IMR-90 (cell line): Measurements from ENCODE around the gene HOXB6. TPM values are rescaled to one million over a fixed set of nuclear protein-coding genes. Genes with fewer than 3 reads are reported as not detected.

Source experiments
- ATAC-seq: fragments of 200-7000 bp; cut with Tn5 transposase; 2 replicates; pipeline ENCODE4 v1.9.1; 2020; ENCODE audit warnings: low read depth, mild to moderate bottlenecking, moderate library complexity
- BruUV-seq: library from RNA; stranded (reverse); fragments of 400-500 nt; replicated peaks from 2 replicates; lab custom pipeline; 2021; lab: Mats Ljungman, UMichigan
- CTCF ChIA-PET: fragments of 300-600 bp; formaldehyde crosslinking; extraction: SDS; loops from one replicate; lab custom pipeline; 2021; ENCODE audit warnings: antibody characterized with exemption; lab: Yijun Ruan, JAX
- POLR2A ChIA-PET: fragments of 300-600 bp; sonication (Branson Sonifier 250); formaldehyde crosslinking; loops from one replicate; lab custom pipeline; 2022; ENCODE audit warnings: antibody characterized with exemption; ENCODE audit not compliant: unreplicated experiment; lab: Charles Lee
- DNase-seq: peaks from one replicate; pipeline ENCODE4 v3.0.0; 2013
- H2AFZ ChIP-seq: replicated peaks from 2 replicates; pipeline ENCODE3; 2013; ENCODE audit warnings: low read length, mild to moderate bottlenecking; ENCODE audit not compliant: poor library complexity
- H2AK5ac ChIP-seq: 2 replicates; pipeline ENCODE4 v1.6.1; 2013; ENCODE audit warnings: low read depth, low read length, inconsistent platforms
- H2AK9ac ChIP-seq: replicated peaks from 2 replicates; pipeline ENCODE3; 2013; ENCODE audit warnings: mild to moderate bottlenecking, low read depth, low read length, moderate library complexity; ENCODE audit not compliant: poor library complexity
- H2BK120ac ChIP-seq: 2 replicates; pipeline ENCODE4 v1.6.1; 2013; ENCODE audit warnings: low read depth, low read length, inconsistent platforms
- H2BK15ac ChIP-seq: 3 replicates; pipeline ENCODE4 v1.6.1; 2013; ENCODE audit warnings: low read depth, low read length, inconsistent platforms
- H2BK20ac ChIP-seq: 2 replicates; pipeline ENCODE4 v1.6.1; 2013; ENCODE audit warnings: low read depth, mild to moderate bottlenecking, inconsistent platforms, low read length, moderate library complexity
- H2BK5ac ChIP-seq: 2 replicates; pipeline ENCODE4 v1.6.1; 2013; ENCODE audit warnings: mild to moderate bottlenecking, low read depth, low read length, inconsistent platforms; ENCODE audit not compliant: poor library complexity, severe bottlenecking
- H3K14ac ChIP-seq: replicated peaks from 2 replicates; pipeline ENCODE4 v1.6.1; 2013; ENCODE audit warnings: low read depth, low read length, inconsistent platforms
- H3K18ac ChIP-seq: 2 replicates; pipeline ENCODE4 v1.6.1; 2013; ENCODE audit warnings: low read depth, low read length, control low read depth
- H3K23ac ChIP-seq: 2 replicates; pipeline ENCODE4 v1.6.1; 2013; ENCODE audit warnings: low read depth, low read length, inconsistent platforms
- H3K27ac ChIP-seq: 2 replicates; pipeline ENCODE4 v1.5.1; 2013; ENCODE audit warnings: mild to moderate bottlenecking, control low read depth, low read length; ENCODE audit not compliant: insufficient read depth
- H3K27me3 ChIP-seq: 2 replicates; pipeline ENCODE4 v1.6.1; 2013; ENCODE audit warnings: low read length; ENCODE audit not compliant: control insufficient read depth, insufficient read depth
- H3K36me3 ChIP-seq: 2 replicates; pipeline ENCODE4 v1.6.1; 2013; ENCODE audit warnings: low read length, mixed read lengths; ENCODE audit not compliant: control insufficient read depth, insufficient read depth
- H3K4ac ChIP-seq: 2 replicates; pipeline ENCODE4 v1.6.1; 2013; ENCODE audit warnings: low read depth, low read length, inconsistent platforms
- H3K4me1 ChIP-seq: 2 replicates; pipeline ENCODE4 v1.6.1; 2013; ENCODE audit warnings: low read length, mixed read lengths; ENCODE audit not compliant: control insufficient read depth, insufficient read depth
- H3K4me2 ChIP-seq: 2 replicates; pipeline ENCODE4 v1.6.1; 2013; ENCODE audit warnings: low read depth, mild to moderate bottlenecking, control low read depth, low read length, moderate library complexity
- H3K4me3 ChIP-seq: 2 replicates; pipeline ENCODE4 v1.5.1; 2013; ENCODE audit warnings: low read depth, mild to moderate bottlenecking, control low read depth, low read length, moderate library complexity; ENCODE audit not compliant: insufficient read depth
- H3K56ac ChIP-seq: 2 replicates; pipeline ENCODE4 v1.6.1; 2013; ENCODE audit warnings: low read length, inconsistent platforms; ENCODE audit not compliant: insufficient read depth; ENCODE audit errors: extremely low read depth
- H3K79me1 ChIP-seq, 2 experiments: 2 replicates each; pipeline ENCODE4 v1.6.1; 2013; ENCODE audit warnings: low read length in 2 of 2, inconsistent platforms in 1 of 2, low read depth in 1 of 2
- H3K9ac ChIP-seq: 2 replicates; pipeline ENCODE4 v1.6.1; 2013; ENCODE audit warnings: low read depth, low read length, control low read depth
- H3K9me1 ChIP-seq: 2 replicates; pipeline ENCODE4 v1.6.1; 2013; ENCODE audit warnings: low read length, inconsistent platforms; ENCODE audit not compliant: insufficient read depth
- H3K9me3 ChIP-seq: 2 replicates; pipeline ENCODE4 v1.6.1; 2013; ENCODE audit warnings: low read length; ENCODE audit not compliant: control insufficient read depth, insufficient read depth
- H4K20me1 ChIP-seq: 2 replicates; pipeline ENCODE4 v1.6.1; 2013; ENCODE audit warnings: low read length, inconsistent platforms; ENCODE audit not compliant: insufficient read depth
- H4K5ac ChIP-seq: 2 replicates; pipeline ENCODE4 v1.6.1; 2013; ENCODE audit warnings: mild to moderate bottlenecking, low read depth, low read length, control low read depth
- H4K8ac ChIP-seq, 2 experiments: 2 replicates each; pipeline ENCODE4 v1.6.1; 2013; ENCODE audit warnings: low read depth in 2 of 2, low read length in 2 of 2, control low read depth in 1 of 2, inconsistent platforms in 1 of 2
- H4K91ac ChIP-seq: 2 replicates; pipeline ENCODE4 v1.6.1; 2013; ENCODE audit warnings: low read depth, low read length, inconsistent platforms; ENCODE audit not compliant: insufficient read depth
- CHD1 ChIP-seq: IDR thresholded peaks from 2 replicates; pipeline ENCODE4 v1.6.1; 2012; ENCODE audit warnings: low read depth, low read length, improper control_type of control experiment
- CTCF ChIP-seq: conservative IDR thresholded peaks from 2 replicates; pipeline ENCODE4 v1.5.1; 2012; ENCODE audit warnings: mild to moderate bottlenecking, low read depth, low read length, improper control_type of control experiment
- ELK1 ChIP-seq: fragments of 150-350 bp; IDR thresholded peaks from 2 replicates; pipeline ENCODE4 v1.6.1; 2016; ENCODE audit warnings: low read depth, mild to moderate bottlenecking, low read length, moderate library complexity, borderline replicate concordance
- FOS ChIP-seq: fragments of 150-350 bp; IDR thresholded peaks from 2 replicates; pipeline ENCODE4 v1.6.1; 2016; ENCODE audit warnings: low read depth, low read length
- MAZ ChIP-seq: IDR thresholded peaks from 2 replicates; pipeline ENCODE4 v1.6.1; 2012; ENCODE audit warnings: low read depth, mild to moderate bottlenecking, low read length, improper control_type of control experiment, moderate library complexity, borderline replicate concordance
- MXI1 ChIP-seq: IDR thresholded peaks from 2 replicates; pipeline ENCODE4 v1.6.1; 2012; ENCODE audit warnings: low read depth, mild to moderate bottlenecking, low read length, moderate library complexity, borderline replicate concordance
- NFE2L2 ChIP-seq: fragments of 150-350 bp; IDR thresholded peaks from 2 replicates; pipeline ENCODE4 v1.6.1; 2016; ENCODE audit warnings: low read depth, mild to moderate bottlenecking, low read length
- POLR2A ChIP-seq: IDR thresholded peaks from 2 replicates; pipeline ENCODE4 v1.6.1; 2012; ENCODE audit warnings: mild to moderate bottlenecking, low read depth, low read length
- RCOR1 ChIP-seq: IDR thresholded peaks from 2 replicates; pipeline ENCODE4 v1.6.1; 2012; ENCODE audit warnings: mild to moderate bottlenecking, low read length, improper control_type of control experiment; ENCODE audit not compliant: insufficient replicate concordance
- RFX5 ChIP-seq: IDR thresholded peaks from 2 replicates; pipeline ENCODE4 v1.8.0; 2012; ENCODE audit warnings: low read depth, mild to moderate bottlenecking, low read length, moderate library complexity
- USF2 ChIP-seq: fragments of 150-350 bp; IDR thresholded peaks from 2 replicates; pipeline ENCODE4 v1.6.1; 2017; ENCODE audit warnings: mild to moderate bottlenecking, antibody characterized with exemption, low read length, low read depth
- WGBS, 2 experiments: methylation state at CpG; one replicate each; pipeline versions ENCODE4 v1.1.5 to v1.1.7; 2013; ENCODE audit warnings: missing lambda C conversion rate in 2 of 2; ENCODE audit not compliant: insufficient read length in 1 of 2; ENCODE audit errors: extremely low coverage in 2 of 2; 5-methylcytosine and 5-hydroxymethylcytosine counted together
- dilution Hi-C: fragments of 300-500 bp; cut with HindIII; formaldehyde crosslinking; loops from one replicate; pipeline ENCODE4 v1.14.3; 2018; ENCODE audit warnings: low sequenced_read_pairs; ENCODE audit not compliant: unreplicated experiment
- in situ Hi-C: fragments of 300-500 bp; cut with MboI; formaldehyde crosslinking; loops from 3 replicates; pipeline ENCODE4 v1.14.3; 2019; ENCODE audit warnings: low sequenced_read_pairs, inconsistent platforms, mixed read lengths
- intact Hi-C: fragments of 100-400 bp; cut with micrococcal nuclease; formaldehyde crosslinking; loops from 2 replicates; pipeline ENCODE4 v1.10.0; 2022
- polyA plus RNA-seq, 3 experiments: library from polyadenylated mRNA; depleted of rRNA; stranded (reverse); fragments of >200 nt; gene quantifications; 2 replicates each; pipeline ENCODE4 v1.2.3, GENCODE V29; 2012; ENCODE audit warnings: low replicate concordance in 1 of 3
- total RNA-seq: library from RNA; depleted of rRNA; stranded (reverse); fragments of >200 nt; gene quantifications from 2 replicates; pipeline ENCODE4 v1.2.3, GENCODE V29; 2012

Gene HOXB6
- total and polyA plus RNA-seq, 2 of the 4 experiments (the other 2 are of a cell fraction): 11.1 to 42.2 TPM

- no peak for TF ChIP-seq ELK1
Measured at GRCh38 chr17:48556576-48557401, 48.0 kb downstream of the HOXB6 start (continued).

- H2AK5ac ChIP-seq: no peak overlapping the region
- H2AFZ ChIP-seq: no peak overlapping the region
- no TSS peak for BruUV-seq
- in situ Hi-C loops (no loop called here), intact Hi-C loops (no loop called here), dilution Hi-C loops (no loop called here)
- no CpG with 5 or more reads among the region's 5 CpGs for WGBS, 2 experiments
- peak overlapping the region; percentile 95 for H2BK5ac ChIP-seq
- ChIA-PET CTCF (interaction anchor here (0.6 to 0.9 kb wide), 4 partner anchors 33 to 575 kb away, joined by 3 to 4 read pairs (median 4); no protein-coding TSS in a partner anchor), POLR2A (interaction anchor here (0.7 to 1.7 kb wide), 8 partner anchors 9 to 38 kb away, joined by 4 to 25 read pairs (median 4); partner anchors contain the start of gene HOXB3)
- H3K9me3 ChIP-seq: no peaks in the 10 kb centered on the region
- no peaks in the 10 kb centered on the region for H3K9me1 ChIP-seq
- ATAC-seq: no peak
- no peak for DNase-seq
- H2BK20ac ChIP-seq: no peak overlapping the region
- H2BK120ac ChIP-seq: peak overlapping the region; percentile 94
- H3K4me3 ChIP-seq: 0 out of 2 replicates have a peak overlapping the region, but pooled peaks have one; percentile 1
- H3K27ac ChIP-seq: peak overlapping the region; percentile 93
- H3K4me2 ChIP-seq: peak overlapping the region; percentile 92
- H2AK9ac ChIP-seq: peak overlapping the region; percentile 43
- H3K9ac ChIP-seq: peak overlapping the region; percentile 95
- peaks cover 59% of the 10 kb centered on the region for H3K4me1 ChIP-seq
- H3K79me1 ChIP-seq: peaks cover 0 to 2% of the 10 kb centered on the region in 2 experiments; a peak in 2 of 4 replicates
- peak overlapping the region; percentile 81 for H3K18ac ChIP-seq
- peaks cover 8% of the 10 kb centered on the region for H4K20me1 ChIP-seq
- H4K8ac ChIP-seq: peak overlapping the region; percentile 62 to 86; a peak in 3 of 4 replicates
- H4K5ac ChIP-seq: peak overlapping the region; percentile 26
- peaks cover 31% of the 10 kb centered on the region; the same call in 1 of the 2 replicates for H3K36me3 ChIP-seq
- H3K23ac ChIP-seq: peak overlapping the region; percentile 99
- H3K4ac ChIP-seq: peak overlapping the region; percentile 98
- H4K91ac ChIP-seq: peak overlapping the region; percentile 95
- H3K14ac ChIP-seq: peak overlapping the region; percentile 98
- 0 out of 3 replicates have a peak overlapping the region, but pooled peaks have one; percentile 53 for H2BK15ac ChIP-seq
- H3K56ac ChIP-seq: peak overlapping the region; percentile 89
- no peaks in the 10 kb centered on the region for H3K27me3 ChIP-seq
- TF ChIP-seq USF2 (no peak), FOS (no peak), MAZ (no peak), POLR2A (no peak), RFX5 (no peak), CTCF (no peak), CHD1 (no peak), MXI1 (no peak), NFE2L2 (no peak), RCOR1 (no peak)
Measured at GRCh38 chr17:48556229-48556575, 48.6 kb downstream of the HOXB6 start.
